Kidney epithelial cell (primary cell): Measurements from ENCODE around the gene AGBL3. TPM values are rescaled to one million over a fixed set of nuclear protein-coding genes. Genes with fewer than 3 reads are reported as not detected.
A peak's percentile ranks its signal among the peaks of the same experiment; 100 is the strongest.
"Not testable (repeated sequence)": the region's sequence is repeated elsewhere in the genome, so short reads cannot be mapped to it uniquely, and the experiment has no call there.

Experiments used
- DNase-seq: peaks from one replicate; pipeline ENCODE4 v3.0.0-alpha.2; 2010; ENCODE audit warnings: low read depth
- H3K27me3 ChIP-seq: 2 replicates; pipeline ENCODE4 v1.6.0; 2011; ENCODE audit warnings: low read length; ENCODE audit not compliant: control insufficient read depth, insufficient read depth
- H3K36me3 ChIP-seq: 2 replicates; pipeline ENCODE4 v1.5.1; 2011; ENCODE audit warnings: low read length; ENCODE audit not compliant: control insufficient read depth, insufficient read depth
- H3K4me3 ChIP-seq: 2 replicates; pipeline ENCODE4 v1.5.1; 2011; ENCODE audit warnings: low read depth, mild to moderate bottlenecking, control low read depth, low read length
- total RNA-seq: library from RNA; depleted of rRNA; stranded (reverse); fragments of >200 nt; gene quantifications from 2 replicates; pipeline ENCODE4 v1.2.3, GENCODE V29; 2015
- TF ChIP-seq, protein P1 (sequence below): IDR thresholded peaks from 2 replicates; pipeline ENCODE4 v1.5.1; 2011; ENCODE audit warnings: mild to moderate bottlenecking, moderate library complexity, low read length, control low read depth, inconsistent platforms; ENCODE audit not compliant: insufficient read depth, poor library complexity, severe bottlenecking

AGBL3 gene
- total RNA-seq, 1 donor from 2014 or later, result 1.6 TPM

DNA sequence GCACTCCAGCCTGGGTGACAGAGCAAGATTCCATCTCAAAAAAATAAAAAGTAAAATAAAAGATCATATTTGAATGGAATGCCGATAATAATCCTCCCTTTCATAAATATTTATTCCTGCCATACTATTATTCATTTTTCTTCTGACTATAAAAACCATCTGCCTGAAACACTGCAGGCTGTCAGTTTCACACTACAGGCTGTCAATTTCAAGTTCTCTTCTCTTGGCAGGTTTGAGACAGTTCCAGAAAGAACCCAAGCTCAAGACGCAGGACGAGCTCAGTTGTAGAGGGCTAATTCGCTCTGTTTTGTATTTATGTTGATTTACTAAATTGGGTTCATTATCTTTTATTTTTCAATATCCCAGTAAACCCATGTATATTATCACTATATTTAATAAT is 18.2 kb upstream of the AGBL3 start:
- no peak overlapping the region for H3K4me3 ChIP-seq
- TF ChIP-seq, protein P1, sequence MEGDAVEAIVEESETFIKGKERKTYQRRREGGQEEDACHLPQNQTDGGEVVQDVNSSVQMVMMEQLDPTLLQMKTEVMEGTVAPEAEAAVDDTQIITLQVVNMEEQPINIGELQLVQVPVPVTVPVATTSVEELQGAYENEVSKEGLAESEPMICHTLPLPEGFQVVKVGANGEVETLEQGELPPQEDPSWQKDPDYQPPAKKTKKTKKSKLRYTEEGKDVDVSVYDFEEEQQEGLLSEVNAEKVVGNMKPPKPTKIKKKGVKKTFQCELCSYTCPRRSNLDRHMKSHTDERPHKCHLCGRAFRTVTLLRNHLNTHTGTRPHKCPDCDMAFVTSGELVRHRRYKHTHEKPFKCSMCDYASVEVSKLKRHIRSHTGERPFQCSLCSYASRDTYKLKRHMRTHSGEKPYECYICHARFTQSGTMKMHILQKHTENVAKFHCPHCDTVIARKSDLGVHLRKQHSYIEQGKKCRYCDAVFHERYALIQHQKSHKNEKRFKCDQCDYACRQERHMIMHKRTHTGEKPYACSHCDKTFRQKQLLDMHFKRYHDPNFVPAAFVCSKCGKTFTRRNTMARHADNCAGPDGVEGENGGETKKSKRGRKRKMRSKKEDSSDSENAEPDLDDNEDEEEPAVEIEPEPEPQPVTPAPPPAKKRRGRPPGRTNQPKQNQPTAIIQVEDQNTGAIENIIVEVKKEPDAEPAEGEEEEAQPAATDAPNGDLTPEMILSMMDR, result no peak
- H3K36me3 ChIP-seq, result no peaks in the 10 kb centered on the region
- H3K27me3 ChIP-seq, result no peaks in the 10 kb centered on the region
- DNase-seq, result no peak

DNA sequence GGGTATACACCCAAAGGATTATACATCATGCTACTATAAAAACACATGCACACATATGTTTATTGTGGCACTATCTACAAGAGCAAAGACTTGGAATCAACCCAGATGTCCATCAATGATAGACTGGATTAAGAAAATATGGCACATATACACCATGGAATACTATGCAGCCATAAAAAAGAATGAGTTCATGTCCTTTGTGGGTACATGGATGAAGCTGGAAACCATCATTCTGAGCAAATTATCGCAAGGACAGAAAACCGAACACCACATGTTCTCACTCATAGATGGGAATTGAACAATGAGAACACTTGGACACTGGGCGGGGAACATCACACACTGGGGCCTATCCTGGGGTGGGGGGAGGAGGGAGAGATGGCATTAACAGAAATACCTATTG is 4.7 kb upstream of the AGBL3 start:
- not testable (repeated sequence) for H3K4me3 ChIP-seq, H3K27me3 ChIP-seq, DNase-seq, H3K36me3 ChIP-seq

DNA sequence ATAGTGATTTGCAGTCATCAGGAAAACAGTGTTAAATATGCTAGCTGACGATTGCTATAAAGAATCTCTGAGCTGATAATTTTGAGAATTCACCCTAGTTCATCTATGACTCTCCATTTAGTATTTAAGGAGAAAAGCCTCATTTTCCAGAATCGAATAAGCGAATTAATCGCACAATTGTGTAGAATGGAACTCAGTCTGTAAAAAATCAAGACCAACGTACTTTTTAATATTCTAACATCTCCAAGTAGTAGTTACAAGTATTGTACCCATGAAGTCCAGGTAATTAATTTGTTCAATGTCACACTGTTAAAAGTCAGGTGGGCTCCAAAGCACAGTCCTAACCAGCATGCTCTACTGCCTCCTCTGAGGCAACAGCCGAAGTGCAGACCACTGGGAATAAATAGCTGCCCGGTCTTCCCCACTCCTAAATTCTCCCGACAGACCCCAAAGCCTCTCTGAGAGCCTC is 380 bp upstream of the AGBL3 start:
- DNase-seq, result no peak
- TF ChIP-seq, protein P1, result no peak

DNA sequence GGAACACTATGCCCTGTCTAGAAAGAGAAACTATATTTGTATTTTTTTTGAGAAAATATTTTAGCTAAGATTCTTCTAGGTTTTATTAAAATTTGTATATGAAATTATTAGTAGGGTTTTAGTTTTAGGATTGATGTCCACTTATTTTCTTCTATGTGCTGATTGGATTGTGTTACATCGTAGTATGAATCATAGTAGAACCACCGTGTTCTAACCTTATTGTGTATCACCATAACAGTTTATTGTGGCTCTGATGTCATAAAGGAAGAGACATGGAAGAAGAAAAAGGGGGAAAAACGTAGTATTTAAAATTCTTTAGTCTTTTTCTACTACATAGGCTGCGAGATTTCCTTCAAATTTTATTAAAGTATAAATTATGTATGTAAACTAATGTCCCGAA is 1.9 kb downstream of the AGBL3 start:
- DNase-seq, result no peak
- Histone ChIP-seq H3K27me3 (no peaks in the 10 kb centered on the region), H3K36me3 (no peaks in the 10 kb centered on the region), H3K4me3 (no peak overlapping the region)
- TF ChIP-seq, protein P1, result no peak

More for the DNA sequence above, 380 bp upstream of the AGBL3 start:
- peak overlapping the region; percentile 68 for H3K4me3 ChIP-seq
- no peaks in the 10 kb centered on the region for H3K27me3 ChIP-seq
- H3K36me3 ChIP-seq, result no peaks in the 10 kb centered on the region

DNA sequence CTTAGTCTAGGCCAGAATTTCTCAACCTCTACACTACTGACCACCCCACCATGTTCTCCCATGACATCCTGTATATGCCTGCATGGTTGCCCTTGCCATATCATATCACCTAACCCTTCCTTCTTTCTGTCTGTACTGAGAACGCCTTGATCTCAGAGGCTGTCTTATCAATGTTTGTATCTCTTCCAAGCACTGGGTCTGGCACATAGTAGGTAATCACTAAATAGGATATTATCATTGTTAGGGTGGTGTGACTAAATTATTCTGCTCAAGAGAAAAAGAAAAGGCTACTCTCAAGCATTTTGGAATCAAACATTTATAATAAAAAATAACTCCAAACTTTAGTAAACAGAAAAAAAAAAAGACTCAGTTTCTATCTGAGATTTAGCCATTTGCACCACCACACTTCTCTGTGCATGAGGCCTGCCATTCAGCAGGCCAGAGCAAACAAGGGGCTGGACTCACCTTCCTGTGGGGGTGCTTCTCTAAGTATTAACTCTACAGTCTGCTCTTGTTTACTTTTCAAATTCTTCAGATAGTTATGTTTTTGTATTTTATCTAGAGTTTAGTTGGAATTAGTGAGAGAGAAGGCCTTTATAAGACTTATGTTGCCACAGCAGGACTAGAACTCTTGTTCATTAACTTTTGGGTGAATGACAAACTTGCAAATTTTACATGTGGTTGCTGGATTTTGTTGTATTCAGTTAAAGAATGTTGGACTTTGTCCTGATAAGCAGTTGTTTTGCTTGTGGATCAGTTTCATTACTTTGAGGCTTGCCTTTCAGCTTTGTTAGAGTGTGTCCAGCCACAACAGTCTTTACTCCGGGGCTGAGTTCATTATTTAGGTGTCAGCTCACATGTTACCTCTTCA is 5.4 kb downstream of the AGBL3 start:
- Histone ChIP-seq H3K36me3 (peaks cover 3% of the 10 kb centered on the region), H3K27me3 (no peaks in the 10 kb centered on the region), H3K4me3 (no peak overlapping the region)
- TF ChIP-seq, protein P1, result no peak
- DNase-seq, result no peak

DNA sequence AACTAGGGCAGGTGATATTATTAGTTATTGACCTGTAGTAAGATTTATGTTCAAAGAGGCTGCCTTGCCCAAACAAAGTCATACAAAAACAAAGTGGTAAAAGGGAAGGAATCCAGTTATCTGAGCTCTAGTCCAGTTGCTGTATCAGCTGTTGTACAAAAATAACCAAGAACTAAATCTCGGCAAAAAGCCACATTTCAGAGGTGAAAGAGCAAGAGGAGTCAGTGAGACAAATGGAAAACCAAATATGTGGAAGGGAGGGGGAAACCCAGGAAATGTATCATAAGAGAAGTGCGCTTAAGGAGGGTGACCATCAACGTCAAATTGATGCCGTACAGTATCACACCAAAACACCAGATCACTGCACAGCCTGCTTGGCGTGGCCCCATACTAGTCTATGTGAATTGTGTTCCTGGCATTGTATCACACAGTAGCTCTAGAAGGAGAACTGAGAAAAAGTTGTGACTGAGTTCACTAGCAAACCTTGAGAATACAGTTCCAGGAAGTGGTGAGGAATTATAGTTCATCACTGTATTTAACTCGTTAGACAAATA is 6.4 kb downstream of the AGBL3 start:
- no peak for DNase-seq
- TF ChIP-seq, protein P1, result no peak
- Histone ChIP-seq H3K27me3 (no peaks in the 10 kb centered on the region), H3K36me3 (peaks cover 3% of the 10 kb centered on the region), H3K4me3 (no peak overlapping the region)
